Thyroid gland (tissue), 4 donors: ENCODE data around the gene EXOC3L4.

ENCODE experiments used
- POLR2A ChIP-seq, 2 donors: fragments of 450-650 bp; IDR thresholded peaks; one replicate each; pipeline ENCODE4 v1.6.1; 2017; ENCODE audit warnings: antibody characterized with exemption in 2 of 2, mild to moderate bottlenecking in 2 of 2, moderate library complexity in 1 of 2
- TF ChIP-seq, protein P1 (sequence below), 6 experiments: fragments of 200-600 bp in 3 of 6; fragments of 450-650 bp in 3 of 6; sonication (generic) in 3 of 6; IDR thresholded peaks; one replicate each; pipeline ENCODE4 v1.5.1; 2016 to 2019; ENCODE audit warnings: antibody characterized with exemption in 6 of 6, mild to moderate bottlenecking in 2 of 6, inconsistent platforms in 1 of 6, moderate library complexity in 1 of 6

DNA sequence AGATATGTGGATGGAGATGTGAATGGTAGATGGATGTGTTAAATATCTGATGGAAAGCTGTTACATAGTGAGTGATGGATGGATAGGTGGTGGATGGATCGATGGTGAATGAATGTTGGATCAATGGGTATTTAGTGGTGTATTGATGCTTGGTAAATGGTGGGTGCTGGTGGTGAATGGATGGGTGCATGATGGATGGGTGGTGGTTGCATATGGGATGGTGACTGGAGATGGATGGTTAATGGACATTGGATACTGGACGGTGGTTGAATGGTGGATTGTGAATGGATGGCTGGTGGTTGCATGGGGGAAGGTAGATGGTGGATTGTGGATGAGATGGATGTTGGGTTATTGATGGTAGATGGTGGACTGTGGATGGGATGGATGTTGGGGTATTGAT, 12.6 kb upstream of the EXOC3L4 start:
- TF ChIP-seq, protein P1, sequence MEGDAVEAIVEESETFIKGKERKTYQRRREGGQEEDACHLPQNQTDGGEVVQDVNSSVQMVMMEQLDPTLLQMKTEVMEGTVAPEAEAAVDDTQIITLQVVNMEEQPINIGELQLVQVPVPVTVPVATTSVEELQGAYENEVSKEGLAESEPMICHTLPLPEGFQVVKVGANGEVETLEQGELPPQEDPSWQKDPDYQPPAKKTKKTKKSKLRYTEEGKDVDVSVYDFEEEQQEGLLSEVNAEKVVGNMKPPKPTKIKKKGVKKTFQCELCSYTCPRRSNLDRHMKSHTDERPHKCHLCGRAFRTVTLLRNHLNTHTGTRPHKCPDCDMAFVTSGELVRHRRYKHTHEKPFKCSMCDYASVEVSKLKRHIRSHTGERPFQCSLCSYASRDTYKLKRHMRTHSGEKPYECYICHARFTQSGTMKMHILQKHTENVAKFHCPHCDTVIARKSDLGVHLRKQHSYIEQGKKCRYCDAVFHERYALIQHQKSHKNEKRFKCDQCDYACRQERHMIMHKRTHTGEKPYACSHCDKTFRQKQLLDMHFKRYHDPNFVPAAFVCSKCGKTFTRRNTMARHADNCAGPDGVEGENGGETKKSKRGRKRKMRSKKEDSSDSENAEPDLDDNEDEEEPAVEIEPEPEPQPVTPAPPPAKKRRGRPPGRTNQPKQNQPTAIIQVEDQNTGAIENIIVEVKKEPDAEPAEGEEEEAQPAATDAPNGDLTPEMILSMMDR (IDR thresholded peaks at IDR 0.05), result no peak
- TF ChIP-seq POLR2A (IDR thresholded peaks at IDR 0.05), result no peak
